Forelimb muscle (tissue), 1 donor: ENCODE measurements around the gene ZNF576. TPM values are rescaled to one million over a fixed set of nuclear protein-coding genes. Genes with fewer than 3 reads are reported as not detected.
"Not testable (repeated sequence)": the region's sequence is repeated elsewhere in the genome, so short reads cannot be mapped to it uniquely, and the experiment has no call there.

Source experiments
- DNase-seq: peaks from one replicate; pipeline ENCODE4 v3.0.0-alpha.2; 2013; ENCODE audit warnings: low read depth
- polyA plus RNA-seq: library from polyadenylated mRNA; unstranded; fragments of 120-200 nt; gene quantifications from one replicate; pipeline ENCODE4 v1.2.1, GENCODE V29; 2013; ENCODE audit not compliant: insufficient read length

ZNF576 gene
- polyA plus RNA-seq, 1 donor, result 10.2 TPM

GRCh38 chr19:43575156-43575950, 21.0 kb upstream of the ZNF576 start, which contains the start of the genes PINLYP and XRCC1:
PINLYP (plus strand) TSS chr19:43575801; CDS start chr19:43577192, 1,391 bp downstream.
XRCC1 (minus strand) TSS chr19:43575527; CDS start chr19:43575458, 69 bp downstream.
- DNase-seq, result peak; percentile 98

GRCh38 chr19:43575955-43576878, 20.2 kb upstream of the ZNF576 start:
- no peak for DNase-seq

- no peak for DNase-seq
Measured at GRCh38 chr19:43578787-43579186, 17.6 kb upstream of the ZNF576 start.

- DNase-seq, result no peak
Measured at GRCh38 chr19:43581467-43581866, 14.9 kb upstream of the ZNF576 start.

DNA sequence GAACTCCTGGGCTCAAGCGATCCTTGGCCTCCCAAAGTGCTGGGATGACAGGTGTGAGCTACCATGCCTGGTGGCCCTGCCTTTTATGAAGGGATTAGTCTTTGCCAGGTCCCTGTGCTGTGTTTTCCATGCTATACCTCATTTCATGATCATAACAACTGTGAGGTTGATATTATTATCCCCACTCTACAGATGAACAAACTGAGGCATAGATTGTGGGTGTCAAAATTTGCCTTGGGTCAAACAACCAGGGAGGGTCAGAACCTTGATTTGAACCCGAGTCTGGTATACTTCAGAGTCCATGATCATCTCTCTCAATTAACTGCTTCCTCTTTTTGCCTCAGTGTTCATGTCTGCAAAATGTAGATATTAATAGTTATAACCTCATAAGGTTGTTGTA, 13.9 kb upstream of the ZNF576 start:
- DNase-seq, result no peak

DNA sequence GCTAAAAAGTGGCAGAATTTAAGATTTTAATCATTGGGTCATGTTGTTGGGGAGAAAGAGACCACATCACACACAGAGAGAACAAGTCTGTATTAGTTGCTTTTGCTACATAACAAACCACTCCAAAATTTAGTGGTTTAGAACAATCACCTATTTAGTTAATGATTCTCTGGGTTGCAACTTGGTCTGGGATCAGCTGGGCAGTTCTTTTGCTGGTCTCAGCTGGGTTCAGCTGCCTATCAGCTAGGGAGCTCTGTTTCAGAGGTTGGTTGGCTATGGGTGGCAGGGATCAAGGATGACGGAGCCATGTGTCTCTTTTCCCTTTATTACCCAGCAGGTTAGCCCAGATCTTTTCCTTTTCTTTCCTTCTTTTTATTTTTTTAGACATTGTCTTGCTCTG, 11.9 kb upstream of the ZNF576 start:
- DNase-seq, result no peak

DNA sequence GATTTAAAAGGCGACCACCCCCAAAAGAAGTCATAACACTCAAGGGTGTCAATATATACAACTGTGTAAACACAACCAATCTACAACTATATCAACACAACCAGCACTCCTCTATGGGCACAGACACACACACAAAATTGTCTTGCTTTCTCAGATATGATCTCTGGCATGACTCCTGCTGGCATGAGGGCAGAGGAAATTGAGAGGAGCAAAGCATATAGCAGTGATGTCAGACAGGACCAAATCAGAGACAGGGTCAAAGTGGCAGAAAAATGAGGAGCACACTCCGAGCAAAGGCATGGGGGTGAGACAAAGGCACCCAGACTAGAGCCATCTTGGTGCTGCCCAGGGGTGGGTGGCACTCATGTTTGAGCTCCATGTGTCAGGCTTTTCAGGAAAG, 10.0 kb upstream of the ZNF576 start:
- no peak for DNase-seq

DNA sequence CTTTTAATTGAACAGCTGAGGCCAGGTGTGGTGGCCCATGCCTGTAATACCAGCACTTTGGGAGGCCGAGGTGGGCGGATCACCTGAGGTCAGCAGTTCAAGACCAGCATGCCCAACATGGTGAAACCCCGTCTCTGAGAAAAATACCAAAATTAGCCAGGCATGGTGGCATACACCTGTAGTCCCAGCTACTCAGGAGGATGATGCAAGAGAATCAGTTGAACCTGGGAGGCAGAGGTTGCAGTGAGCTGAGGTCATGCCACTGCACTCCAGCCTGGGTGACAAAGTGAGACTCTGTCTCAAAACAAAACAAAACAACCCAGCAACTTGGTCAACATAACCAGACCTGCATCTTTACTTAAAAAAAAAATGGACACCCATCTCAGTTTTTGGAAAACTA, 9.4 kb upstream of the ZNF576 start:
- DNase-seq, result not testable (repeated sequence)

- DNase-seq, result no peak
Measured at GRCh38 chr19:43589277-43589676, 7.1 kb upstream of the ZNF576 start.

- DNase-seq, result no peak
Measured at GRCh38 chr19:43589678-43590077, 6.7 kb upstream of the ZNF576 start.

GRCh38 chr19:43591904-43592772, 4.3 kb upstream of the ZNF576 start:
- DNase-seq, result no peak

GRCh38 chr19:43592800-43593350, 3.5 kb upstream of the ZNF576 start:
- no peak for DNase-seq

DNA sequence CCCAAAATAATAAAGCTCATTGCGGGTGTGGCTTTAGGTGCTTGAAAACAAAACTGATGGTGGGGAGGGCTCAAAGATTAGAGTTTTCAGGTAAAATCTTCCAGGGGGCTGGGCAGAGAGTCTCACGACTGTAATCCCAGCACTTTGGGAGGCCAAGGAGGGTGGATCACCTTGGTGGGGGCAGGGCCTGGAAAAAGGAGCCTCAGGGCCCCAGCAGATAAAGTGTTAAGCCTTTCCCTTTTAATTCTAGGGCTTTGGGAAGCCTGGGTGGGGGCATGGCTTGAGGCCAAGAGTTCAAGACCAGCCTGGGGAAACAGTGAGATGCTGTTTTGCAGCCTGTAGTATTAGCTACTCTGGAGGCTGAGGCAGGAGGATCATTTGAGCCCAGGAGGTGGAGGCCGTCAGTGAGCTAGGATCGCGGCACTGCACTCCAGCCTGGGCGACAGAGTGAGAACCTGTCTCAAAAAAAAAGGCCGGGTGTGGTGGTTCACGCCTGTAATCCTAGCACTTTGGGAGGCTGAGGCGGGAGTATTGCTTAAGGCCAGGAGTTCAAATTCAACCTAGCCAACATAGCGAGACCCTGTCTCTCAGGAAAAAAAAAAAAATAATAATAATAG, 2.2 kb upstream of the ZNF576 start:
- DNase-seq, result no peak

- DNase-seq, result no peak
Measured at GRCh38 chr19:43594710-43595604, 1.4 kb upstream of the ZNF576 start.

DNA sequence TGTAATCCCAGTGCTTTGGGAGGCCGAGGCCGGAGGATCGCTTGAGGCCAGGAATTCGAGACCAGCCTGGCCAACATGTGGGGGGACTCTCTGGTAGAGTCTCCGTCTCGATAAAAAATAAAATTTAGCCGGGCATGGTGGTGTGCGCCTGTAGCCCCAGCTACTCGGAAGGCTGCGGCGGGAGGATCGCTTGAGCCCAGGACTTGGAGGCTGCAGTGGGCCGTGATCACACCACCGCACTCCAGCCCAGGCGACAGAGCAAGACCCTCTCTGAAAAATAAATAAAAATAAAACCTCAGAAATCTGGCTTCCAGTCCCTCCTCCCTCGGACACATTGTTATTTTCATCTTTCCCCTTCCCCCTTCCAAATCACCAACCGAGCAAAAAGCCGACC, 793 bp upstream of the ZNF576 start:
- no peak for DNase-seq

GRCh38 chr19:43596842-43597461, 557 bp downstream of the ZNF576 start:
- no peak for DNase-seq

DNA sequence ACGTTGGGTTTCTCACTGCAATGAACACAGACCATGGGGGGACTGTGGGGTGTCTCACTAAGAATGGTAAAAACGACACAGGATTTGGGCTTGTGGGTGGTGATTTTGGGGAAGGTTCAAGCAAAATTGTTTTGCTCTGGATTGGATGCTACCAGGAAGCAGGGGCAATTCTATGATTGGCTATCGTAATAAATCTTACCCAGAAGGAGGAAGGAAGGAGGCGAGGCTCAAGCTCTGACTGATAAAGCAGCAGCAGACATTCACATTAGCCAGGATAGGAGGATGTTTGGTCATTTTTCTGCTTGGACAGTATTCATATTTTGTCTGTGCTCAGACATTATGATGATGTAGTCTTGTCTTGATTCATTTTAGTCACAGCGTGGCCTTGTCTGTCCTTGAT, 1.5 kb downstream of the ZNF576 start:
- DNase-seq, result no peak

DNA sequence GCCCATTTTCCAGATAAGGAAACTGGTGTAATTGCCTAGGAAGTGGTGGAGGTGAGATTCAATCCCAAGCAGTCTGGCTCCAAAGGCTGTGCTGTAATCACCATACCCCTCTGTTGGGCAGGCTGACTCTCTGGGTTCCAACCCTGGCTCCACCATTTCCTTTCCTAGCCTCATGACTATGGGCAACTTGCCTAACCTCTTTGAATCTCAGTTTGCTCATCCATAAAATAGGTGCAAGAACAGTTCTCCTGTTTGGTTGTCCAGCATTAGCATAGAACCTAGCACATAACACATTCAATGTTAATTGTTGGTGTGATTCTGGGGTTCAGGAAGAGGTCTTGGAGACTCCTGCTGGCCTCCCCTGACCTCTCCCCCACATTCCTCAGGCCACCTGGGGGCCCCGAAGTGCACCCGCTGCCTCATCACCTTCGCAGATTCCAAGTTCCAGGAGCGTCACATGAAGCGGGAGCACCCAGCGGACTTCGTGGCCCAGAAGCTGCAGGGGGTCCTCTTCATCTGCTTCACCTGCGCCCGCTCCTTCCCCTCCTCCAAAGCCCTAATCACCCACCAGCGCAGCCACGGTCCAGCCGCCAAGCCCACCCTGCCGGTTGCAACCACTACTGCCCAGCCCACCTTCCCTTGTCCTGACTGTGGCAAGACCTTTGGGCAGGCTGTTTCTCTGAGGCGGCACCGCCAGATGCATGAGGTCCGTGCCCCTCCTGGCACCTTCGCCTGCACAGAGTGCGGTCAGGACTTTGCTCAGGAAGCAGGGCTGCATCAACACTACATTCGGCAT, 2.2 kb downstream of the ZNF576 start:
- DNase-seq, result no peak
